Endometrial microvascular endothelial cells (primary cell): ENCODE data around the gene NKAIN4. TPM values are rescaled to one million over a fixed set of nuclear protein-coding genes. Genes with fewer than 3 reads are reported as not detected.

Source experiments
- total RNA-seq: library from RNA; depleted of rRNA; stranded (reverse); fragments of >200 nt; gene quantifications from one replicate; pipeline ENCODE4 v1.2.3, GENCODE V29; 2015; ENCODE audit errors: inconsistent ontology term

The NKAIN4 gene
- total RNA-seq, 1 donor from 2014 or later, result not detected

Other genes starting within 250 kb of the NKAIN4 start
- gene BHLHE23, start 247.5 kb downstream of the NKAIN4 start, total RNA-seq, result not detected
- gene YTHDF1, start 38.3 kb downstream of the NKAIN4 start, total RNA-seq, result 37.3 TPM
- not detected for gene BIRC7, start 18.6 kb downstream of the NKAIN4 start, total RNA-seq
- gene ARFGAP1, start 18.4 kb upstream of the NKAIN4 start, total RNA-seq, result 51.9 TPM
- gene COL20A1, start 38.7 kb upstream of the NKAIN4 start, total RNA-seq, result not detected
- not detected for gene CHRNA4, start 106.9 kb upstream of the NKAIN4 start, total RNA-seq
- not detected for gene KCNQ2, start 218.2 kb upstream of the NKAIN4 start, total RNA-seq
- gene EEF1A2, start 244.6 kb upstream of the NKAIN4 start, total RNA-seq, result 0.09 TPM